8988T (cell line): ENCODE results near the gene C12orf50.
"Not testable (repeated sequence)": the region's sequence is repeated elsewhere in the genome, so short reads cannot be mapped to it uniquely, and the experiment has no call there.

ENCODE experiments used
- DNase-seq: peaks from one replicate; pipeline ENCODE4 v3.0.0; 2011

The C12orf50 gene, protein sequence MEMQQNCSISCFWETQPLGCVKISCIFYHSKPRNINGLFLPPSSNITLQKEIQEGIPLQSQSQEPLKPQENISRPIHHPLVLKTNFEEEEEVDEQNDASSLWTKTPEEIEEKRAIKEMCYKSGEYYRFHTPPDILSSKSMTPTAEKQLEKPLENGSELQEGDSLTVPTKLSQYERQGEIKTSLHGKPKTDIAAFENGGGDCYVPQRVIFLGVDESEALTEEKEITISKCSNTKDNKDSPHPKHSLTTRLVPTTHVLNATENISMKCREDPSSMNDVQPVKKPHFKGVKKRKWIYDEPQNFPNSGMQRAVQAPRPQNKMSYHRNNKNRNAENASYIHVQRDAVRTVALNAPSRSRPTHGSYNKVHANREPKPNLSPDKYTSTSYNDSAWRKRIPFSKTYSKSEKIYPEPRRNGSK

DNA sequence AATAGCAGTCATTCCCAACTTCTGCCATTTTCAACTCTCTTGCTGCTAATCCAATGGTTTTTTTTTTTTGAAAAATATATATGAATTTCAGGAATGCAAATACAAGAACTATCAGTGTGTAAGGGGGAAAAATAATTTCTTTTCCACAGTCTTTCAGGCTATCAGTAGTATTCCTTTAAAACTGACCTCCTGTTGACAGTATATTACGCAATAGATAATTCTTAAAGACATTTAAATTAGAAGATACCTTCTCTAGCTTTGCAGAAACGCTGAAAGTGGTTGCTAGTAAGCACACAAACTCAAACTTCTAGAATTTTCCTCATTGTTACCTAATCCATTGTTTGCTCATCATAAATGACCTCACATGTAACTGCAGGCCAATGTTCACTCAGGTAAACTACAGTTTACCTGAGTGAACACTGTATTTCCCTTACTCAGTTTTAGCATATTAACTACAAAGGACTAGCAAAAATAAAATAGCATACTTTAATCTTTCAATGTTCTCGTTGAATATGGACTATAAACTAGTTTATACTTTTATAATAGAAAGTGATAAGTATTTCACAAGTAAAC, at the start of gene C12orf50:
C12orf50 (minus strand) TSS at position 309 of the 573 bp plus-strand sequence. CDS start 2,439 bp downstream, outside the sequence.
- DNase-seq, result no peak

DNA sequence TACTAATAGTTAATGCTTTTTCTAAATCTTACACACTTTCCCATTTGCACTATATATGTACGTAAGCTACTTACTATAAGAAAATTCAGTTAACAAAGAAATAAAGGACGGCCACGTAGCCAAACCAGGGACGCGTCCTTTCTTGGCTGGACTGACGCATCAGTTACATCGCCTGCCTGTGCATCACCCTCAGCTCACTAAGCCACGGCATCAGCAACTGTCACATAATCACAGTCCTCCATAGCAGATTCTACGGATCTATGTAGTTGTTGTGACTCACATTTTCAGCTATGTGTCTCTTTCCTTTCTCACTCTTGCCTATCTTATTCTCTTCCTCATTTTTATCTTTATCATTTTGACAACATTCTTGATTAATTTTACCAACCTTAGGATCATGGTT, 38.1 kb upstream of the C12orf50 start:
- DNase-seq, result no peak

DNA sequence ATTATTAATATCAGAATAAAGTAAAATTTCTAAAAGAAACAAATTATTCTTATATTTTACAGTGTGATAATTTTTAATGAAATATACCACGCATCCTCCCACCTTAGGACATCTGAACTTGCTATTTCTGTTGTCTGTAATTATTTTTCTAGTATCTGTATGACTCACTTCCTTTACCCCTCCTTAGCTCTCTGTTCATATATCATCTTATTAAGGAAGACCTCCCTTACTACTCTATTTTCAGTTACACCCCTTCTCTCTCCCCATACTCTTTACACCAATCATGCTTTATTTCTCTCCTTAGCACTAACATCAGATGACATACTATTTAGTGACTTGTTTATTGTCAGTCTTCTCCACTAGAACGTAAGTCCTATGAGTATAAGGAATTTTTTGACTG, 34.2 kb upstream of the C12orf50 start:
- no peak for DNase-seq

DNA sequence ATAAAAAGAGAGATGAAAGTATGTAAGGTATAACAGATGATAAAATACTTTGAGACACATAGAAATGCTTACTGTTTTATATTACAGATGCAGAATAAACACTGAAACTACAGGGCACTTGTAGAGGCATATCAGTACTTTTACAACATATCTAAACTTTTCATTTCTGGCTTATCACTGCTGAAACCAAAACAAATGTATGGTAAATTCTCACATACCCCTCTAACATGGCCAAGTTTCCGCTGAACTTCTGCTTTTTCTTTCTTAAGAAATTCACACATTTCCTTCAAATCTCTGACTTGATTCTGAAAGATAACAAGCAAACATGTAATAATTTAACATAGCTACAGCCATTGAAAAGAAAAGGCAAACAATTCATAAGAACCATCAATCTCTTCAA, 33.3 kb upstream of the C12orf50 start:
- no peak for DNase-seq

DNA sequence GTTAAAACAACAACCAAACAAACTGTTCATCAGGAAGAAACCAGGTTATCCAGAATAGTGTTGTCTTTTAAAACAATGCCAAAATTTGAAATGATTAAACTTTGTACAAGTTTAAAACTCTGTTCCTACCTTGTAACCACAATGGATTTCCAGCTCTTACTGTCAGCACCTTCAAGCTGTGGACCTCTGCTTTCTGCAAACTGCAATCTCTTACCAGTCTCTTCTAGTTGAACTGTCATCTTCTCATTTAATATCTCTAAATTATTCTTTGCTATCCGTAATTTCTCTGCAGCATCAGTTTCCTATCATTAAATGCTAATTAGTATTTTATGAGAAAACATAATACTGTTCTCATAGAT, 29.5 kb upstream of the C12orf50 start:
- DNase-seq, result no peak

DNA sequence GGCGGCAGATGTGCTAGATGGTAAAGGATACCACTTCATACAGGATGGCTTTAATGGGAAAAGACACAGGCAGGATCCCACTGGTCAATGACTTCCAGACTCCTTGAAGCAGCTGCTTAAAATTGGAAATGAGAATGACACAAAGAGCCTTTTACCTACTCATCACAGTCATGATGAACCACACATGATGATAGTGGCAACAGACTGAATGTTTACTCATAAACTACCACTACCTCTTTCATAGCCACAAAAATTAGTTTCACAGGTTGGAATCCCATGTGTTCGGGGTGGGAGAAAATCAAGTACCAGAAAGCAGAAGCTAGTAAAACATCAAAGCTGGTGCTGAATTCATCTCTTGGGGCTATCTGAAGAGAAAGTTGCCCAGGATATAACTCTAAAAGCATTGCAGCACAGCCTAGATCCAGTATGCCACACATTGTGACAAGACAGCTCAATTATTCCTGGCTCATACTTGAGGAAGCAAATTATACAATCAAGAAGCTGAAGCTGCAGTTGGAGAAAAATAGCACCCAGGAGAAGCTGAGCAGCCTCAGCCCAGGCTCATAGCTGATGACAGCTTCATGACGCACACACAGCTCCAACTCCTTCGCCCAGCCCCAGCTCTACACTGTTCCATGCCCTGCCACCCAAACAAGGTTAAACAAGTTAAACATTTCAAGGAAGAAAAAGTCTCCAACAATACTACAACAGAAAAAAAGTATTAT, 29.0 kb upstream of the C12orf50 start:
- DNase-seq, result no peak

DNA sequence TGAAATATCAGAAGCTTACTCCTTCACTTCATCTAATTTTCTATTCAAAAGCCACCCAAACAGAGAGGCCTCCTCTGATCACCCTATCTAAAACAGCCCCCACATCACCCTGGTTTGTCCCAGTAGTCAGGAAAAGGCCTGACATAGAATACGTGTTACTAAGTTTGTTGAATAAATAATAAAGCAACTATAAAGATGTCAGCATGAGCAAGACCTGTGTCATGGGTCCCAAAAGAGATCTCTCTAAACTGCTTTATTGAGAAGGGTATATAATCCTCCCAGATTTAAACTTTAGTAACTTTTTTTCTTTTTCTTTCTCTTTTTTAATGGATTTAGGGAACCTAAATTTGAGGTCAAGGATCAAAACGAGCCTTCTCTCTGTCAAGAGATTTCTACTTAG, 27.4 kb upstream of the C12orf50 start:
- no peak for DNase-seq

DNA sequence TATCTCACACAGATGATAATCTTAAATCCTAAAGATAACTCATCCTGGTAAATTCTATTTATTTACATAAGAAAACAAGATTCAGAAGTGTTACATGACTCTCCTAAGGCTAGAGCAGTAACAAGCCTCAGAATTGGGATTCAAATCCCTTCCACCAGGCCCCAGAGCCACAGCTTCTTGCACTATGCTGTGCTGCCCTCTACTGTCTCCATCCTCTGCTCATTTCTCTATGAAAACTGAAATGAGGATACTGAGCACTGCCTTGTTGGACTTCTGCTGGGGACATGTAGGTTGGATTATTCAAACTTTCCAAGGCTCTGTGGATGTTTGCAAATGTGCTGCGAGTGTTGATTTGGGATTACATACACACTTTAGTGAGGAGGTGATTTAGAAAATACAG, 23.5 kb upstream of the C12orf50 start:
- no peak for DNase-seq

DNA sequence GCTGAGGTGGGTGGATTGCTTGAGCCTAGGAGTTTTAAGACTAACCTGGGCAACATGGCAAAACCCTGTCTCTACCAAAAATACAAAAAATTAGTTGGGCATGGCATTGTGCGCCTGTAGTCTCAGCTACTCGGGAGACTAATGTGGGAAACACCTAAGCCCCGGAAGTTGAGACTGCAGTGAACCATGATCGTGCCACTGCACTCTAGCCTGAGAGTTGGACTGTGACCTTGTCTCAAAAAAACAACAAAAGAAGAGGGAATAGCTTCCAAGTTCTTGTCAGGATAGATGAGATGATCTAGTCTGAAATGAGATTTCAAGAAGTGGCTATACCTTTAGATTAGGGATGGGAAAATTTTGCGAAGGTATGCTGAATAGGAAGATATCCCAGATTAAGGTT, 14.8 kb upstream of the C12orf50 start:
- no peak for DNase-seq

DNA sequence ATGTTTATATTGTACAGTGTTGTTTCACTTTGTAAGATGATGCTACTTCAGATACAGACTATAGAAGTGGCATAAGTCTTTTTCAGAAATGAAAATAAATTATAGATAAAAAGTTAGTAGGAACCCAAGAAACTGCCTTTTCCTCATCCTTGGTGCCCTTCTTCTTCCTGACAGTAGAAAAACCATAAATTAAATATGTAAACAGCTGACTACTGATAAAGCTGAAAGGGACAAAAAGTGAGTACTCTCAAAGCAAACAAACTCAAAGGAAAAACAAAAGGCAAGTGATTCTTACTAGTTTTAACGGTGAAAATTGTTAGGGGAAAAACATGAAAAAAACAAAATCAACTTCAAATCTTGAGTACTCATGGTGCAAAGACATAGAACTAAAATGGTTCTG, 8.6 kb upstream of the C12orf50 start:
- no peak for DNase-seq

DNA sequence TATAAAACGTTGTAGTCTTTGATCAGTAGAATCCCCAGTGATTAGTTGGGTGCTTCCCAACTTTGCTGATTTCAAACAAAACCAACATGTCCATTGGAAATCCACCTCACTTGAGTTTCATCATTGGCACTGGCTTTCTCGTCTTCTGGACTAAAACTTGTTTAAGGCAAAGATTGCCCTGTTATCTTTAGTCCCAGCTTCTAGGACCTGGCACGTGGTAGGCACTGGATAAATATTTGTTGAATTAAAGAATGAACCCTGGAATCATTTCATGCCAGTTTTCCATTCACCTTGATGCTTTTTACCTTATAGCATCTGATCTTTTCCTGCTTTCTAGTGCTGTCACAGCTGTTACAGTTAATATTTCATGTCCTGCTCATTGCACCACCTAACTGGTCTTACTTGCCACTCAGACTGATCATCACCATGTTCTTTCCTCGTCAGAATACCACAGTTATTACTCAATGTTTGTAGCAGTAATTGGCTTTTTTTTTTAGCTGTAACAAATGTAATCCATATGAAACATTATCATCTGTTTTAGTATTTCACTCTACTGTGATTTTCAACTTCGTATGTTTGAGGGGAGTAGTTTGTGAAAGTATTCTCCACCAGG, 7.3 kb upstream of the C12orf50 start:
- DNase-seq, result no peak

DNA sequence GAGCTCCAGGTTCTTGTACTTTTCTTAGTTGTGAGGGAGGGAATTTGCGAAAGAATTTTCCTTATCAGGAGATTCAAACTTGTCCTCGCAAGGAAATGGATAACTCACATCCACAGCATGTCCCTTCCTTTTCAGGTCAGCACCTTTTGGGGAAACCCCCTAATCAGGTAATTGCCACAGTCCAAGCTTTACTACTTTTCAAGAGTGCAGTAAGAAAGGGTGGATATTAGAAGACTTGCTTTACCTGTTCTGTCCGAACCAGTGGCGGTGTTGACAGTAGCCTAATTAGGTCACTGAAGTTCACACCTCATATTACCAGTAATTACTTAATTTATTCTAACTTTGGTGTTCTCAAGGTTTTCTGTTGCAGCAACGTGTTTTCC, 6.7 kb upstream of the C12orf50 start:
- no peak for DNase-seq

DNA sequence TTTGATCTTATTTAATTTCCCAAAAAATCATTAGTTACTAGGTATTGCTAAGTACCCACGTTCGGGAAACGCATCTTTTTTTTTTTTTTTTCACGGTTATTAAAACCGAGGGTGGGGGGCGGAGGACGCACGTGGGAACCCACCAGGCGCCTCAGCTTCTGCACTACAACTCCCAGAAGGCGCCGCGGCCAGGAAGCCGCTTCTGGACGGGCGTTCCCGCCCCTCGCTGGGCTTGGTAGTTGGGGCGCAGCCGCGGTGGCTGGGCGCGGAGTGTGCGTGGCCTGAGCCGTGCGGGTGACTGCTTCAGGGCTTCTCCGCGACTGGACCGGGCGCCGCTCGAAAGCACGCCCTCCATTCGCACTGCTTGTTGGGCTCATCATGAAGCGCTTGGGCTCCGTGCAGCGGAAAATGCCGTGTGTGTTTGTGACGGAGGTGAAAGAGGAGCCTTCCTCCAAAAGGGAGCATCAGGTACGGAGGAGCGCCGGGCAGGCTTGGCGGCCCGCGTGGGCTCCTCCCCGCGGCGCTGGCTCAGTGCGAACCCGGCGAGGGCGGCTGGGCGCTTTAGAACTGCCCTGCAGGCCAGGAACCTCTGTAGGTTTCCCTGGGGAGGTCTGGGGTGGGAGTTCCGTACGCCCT, 6.2 kb upstream of the C12orf50 start:
- DNase-seq, result peak; percentile 54

DNA sequence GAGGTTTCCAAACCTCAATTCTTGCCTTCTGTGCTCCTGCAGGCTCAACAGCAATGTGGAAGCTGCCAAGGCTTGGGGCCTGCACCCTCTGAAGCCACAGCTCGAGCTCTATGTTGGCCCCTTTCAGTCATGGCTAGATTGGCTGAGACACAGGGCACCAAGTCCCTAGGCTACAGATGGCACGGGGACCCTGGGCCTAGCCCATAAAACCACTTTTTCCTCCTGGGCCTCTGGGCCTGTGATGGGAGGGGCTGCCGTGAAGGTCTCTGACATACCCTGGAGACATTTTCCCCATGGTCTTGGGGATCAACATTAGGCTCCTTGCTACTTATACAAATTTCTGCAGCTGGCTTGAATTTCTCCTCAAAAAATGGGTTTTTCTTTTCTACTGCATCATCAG, 2.0 kb upstream of the C12orf50 start:
- DNase-seq, result not testable (repeated sequence)

DNA sequence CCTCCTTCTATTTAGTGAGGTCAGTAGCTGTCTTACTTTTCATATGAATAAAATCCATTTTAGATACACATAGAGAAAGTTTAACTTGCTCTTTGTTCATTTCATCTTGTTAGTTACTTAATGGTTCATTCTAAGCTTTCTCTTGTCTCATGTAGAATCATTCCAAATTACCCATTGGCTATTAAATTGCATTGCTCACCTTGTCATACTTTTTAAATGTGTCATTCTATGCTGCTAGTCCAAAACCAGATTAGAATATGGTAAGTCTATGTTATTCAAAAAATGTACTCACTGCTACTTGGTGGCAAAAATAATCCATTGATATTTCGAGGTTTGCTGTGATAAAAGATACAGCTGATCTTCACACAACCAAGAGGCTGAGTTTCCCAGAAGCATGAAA, 3.0 kb downstream of the C12orf50 start:
- no peak for DNase-seq

DNA sequence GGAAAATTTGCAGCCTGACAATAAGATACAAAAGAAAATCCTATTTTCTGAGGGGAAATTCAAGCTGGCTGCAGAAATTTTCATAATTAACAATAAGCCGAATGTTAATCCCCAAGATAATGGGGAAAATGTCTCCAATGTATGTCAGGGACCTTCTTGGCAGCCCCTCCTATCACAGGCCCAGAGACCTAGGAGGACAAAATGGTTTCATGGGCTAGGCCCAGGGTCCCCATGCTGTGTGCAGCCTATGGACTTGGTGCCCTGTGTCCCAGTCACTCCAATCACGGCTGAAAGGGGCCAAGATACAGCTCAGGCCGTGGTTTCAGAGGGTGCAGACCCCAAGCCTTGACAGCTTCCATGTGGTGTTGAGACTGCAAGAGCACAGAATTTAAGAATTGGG, 11.2 kb downstream of the C12orf50 start:
- DNase-seq, result no peak

DNA sequence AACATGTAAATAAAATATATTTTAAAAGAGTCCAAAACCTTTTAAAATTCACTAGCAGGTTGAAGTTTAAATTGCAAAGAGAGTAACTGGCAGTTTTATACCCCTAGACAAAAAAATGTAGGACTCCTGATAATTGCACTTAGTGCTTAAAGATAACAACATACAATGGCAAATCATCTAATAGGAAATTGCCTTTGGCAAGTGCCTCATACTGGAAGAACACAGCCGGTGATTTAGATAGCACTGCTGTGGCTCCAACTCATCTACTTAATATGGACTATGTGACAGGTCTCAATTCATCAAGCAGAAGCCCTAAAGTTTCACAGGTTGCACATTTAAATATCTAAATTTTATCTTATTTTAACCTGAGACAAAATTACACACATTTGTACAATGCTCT, 13.4 kb downstream of the C12orf50 start:
- no peak for DNase-seq

DNA sequence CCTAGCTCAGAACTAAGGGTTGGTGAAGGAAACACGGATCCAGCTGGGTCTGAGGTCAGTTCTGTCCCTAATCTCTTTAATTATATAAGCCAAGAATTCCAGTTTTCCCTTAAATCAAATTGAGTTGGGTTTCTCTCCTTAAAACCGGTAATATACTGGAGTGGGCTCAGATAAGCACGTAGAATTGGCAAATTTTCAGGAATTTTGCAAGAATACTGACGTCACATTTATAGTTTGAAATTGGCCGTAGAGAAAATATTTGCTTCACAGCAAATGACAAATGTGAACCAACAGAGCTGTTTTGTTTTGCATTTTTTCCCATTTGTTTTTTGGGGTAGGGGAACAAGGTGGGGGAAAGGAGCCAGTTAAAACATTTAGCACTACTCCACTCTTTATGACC, 17.4 kb downstream of the C12orf50 start:
- no peak for DNase-seq

DNA sequence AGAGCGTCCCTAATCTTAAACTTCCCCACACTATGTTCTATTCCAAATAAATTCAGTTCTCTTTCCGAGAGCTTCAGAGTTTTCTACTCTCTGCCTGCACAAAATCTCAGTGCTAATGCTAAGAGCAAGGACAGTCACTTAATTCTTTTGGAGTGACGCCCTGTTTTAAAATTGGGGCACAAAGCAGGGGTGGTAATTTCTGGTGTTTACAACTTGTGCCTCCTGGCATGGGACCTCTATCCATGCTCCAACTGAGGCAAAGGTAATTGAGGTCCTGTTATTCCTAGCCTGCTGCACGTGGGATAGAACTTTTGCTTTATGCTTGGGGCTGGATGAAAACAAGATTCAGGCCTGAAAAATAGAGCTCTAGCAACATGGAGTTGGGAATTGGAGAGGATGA, 22.9 kb downstream of the C12orf50 start:
- no peak for DNase-seq

DNA sequence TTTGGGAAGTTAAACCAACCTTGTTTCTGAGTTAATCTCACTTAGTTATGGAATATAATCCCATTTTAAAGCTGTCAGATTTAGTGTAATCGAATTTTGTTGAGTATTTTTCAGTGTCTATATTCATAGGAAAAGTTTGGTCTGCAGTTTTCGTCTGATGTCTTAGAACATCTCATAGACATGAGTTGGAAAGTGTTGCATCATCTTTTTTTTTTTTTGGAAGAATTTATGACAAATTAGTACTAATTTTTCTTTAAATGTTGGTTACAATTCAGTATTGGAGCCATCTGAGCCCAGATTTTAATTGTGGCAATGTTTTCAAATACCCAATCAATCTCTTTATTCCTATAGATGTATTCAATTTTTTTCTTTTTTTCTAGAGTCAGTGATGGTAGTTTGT, 27.9 kb downstream of the C12orf50 start:
- no peak for DNase-seq

DNA sequence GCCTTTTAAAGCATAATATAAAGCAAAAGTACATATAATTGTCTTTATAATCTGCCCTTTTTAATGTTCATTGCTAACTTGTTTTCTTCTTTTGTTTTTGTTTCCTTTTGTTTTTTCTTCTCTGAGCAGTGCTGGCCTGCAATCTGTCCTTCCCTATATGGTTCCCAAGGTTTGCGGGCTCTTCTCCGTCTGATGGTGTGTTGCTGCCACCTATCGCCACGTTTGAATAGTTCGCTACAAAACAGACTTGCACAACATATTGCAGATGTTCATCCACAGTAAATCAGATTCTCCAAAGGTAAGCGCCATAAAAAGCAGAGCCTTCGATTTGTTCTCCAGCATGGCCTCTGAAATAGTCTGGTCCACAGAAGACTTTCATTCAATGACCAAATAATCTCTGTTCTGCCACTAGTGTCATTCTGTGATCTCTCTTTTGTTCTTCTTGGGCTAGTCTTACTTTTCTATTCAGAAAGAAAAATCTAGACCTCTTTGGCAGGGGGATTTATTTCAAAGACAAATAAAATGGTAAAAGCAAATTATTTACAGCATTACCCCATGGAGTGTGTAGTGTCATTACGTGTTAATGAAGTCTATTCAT, 33.5 kb downstream of the C12orf50 start:
- DNase-seq, result peak; percentile 8

DNA sequence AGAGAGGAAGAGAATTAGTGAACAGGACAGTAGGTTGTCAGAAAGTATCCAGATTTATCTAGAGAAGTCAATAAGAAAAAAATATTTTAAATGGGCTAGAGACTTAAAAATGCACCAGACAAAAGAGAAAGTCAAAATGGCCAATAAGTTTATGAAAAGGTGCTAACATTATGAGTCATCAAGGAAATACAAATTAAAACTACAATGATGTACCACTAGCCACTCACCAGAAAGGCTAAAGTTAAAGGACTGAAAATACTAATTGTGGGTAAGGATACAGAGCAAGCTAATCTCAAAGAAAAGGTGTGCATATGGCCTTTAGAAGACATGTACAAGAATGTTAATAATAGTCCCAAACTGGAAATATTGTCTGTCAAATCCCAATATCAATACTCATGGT, 37.7 kb downstream of the C12orf50 start:
- no peak for DNase-seq

DNA sequence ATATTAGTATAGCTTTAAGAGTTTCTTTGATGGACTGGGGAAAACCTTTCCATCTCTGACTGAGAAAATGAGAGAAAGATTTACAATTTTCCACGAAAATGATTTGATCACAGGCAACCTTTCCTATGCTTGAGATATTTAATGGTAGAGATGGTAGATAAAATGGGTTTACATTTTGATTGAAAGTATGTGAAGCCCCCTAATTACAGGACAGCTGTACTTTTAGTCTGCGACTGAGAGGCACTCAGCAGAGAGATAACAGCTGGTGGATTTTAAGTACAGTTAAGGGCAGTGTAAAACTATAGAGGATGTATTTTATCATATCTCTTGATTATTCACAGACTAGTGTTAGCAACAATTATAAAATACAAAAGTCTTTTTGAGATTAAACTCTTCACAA, 40.7 kb downstream of the C12orf50 start:
- DNase-seq, result no peak
